Stimulated activated CD8-positive, alpha-beta memory T cell treated with anti-CD3 and anti-CD28 coated beads, Interleukin-2, amount 100 ng/mL, for 1 hour (primary cell): ENCODE measurements around the gene PKHD1.

ENCODE experiments used
- DNase-seq, 2 donors: peaks; one replicate each; pipeline ENCODE4 v3.0.0-alpha.2; 2020; ENCODE audit warnings: low read depth in 2 of 2

The PKHD1 gene

DNA sequence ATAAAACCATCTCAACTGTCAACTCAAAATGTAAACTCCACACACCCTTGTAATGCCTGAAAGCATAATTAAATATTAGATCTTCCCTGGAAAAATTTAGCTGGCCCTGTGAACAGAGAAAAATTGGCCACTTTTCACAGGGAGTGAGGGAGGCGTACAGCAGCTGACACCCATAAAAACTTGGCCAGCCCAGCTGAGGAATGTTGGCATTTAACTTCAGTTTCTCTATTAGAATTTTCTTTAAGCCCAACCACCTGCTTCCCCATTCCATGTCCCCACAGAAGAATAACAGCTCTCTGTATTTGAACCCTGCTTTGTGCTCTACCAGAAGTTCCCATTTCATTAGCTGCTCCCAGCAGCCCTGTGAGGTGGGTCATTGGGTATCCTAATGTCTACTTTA is 41.0 kb downstream of the PKHD1 start:
- DNase-seq = no peak

DNA sequence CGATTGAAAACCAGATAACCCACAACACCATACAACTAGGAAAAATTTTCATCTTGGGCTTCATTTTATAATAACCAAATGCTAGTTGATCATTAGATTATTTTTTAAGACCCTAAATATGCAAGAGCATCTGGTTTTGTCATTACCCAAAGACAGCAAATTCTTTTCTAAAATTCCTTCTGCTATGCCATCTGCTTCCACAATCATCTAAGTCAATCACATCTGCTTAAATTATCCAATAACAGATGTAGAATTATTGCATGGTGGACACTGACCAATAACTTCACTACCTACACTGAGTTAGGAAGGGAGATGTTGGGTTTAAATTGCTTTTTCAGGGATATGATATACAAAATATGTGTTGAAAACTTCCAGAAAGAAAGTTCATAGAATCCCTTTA is 41.9 kb downstream of the PKHD1 start:
- no peak for DNase-seq

DNA sequence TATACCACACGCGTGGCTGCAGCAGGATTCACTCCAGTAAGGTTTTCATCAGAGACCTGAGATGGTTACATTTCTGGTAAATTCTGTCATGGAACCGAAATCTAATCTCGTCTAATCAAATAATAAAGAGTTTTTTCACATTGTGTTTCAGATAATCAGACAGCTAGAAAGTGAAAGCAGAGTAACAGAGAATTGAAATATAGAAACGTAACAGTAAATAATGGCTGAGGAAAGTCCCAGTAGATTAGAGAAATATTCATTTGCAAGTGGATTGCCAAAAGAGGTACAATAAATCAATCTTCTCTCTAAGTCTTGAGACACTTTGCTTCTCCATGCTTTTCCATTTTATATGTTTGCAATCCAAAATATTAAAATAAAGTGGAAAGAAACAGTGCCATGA is 42.4 kb downstream of the PKHD1 start:
- DNase-seq = no peak

DNA sequence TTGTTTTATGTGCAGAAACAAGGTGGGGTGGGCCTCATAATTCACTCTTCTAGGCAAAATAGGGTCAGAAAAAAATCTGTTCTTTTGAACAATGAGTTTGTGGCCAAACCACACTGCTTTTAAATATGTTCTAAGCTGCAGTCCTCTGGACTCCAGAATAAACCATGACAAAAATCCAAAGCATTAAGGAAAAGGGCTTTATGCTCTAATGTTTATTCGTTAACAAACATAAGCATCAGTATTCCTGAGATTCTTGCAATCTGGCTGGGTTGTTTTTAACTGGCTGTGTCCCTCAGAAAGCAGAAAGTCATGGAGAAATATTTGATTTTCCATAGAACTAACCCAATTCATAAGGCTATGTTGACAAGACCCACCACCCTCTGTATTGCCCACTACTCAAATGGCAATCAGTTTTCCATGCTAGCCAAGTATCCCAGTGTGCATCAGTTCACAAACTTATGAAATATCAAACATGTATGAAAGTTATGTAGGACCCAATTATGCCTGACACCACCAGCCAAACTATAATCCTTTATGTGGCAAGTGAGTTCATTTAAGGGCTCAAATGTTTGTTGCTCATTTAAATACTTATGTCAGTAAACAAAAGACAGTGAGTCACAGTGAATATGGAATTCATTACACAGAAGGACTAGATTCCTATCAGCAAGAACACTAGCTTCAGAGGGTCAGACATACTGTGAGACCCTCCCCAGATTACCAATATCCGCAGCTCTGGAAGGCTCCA is 45.1 kb downstream of the PKHD1 start:
- no peak for DNase-seq

DNA sequence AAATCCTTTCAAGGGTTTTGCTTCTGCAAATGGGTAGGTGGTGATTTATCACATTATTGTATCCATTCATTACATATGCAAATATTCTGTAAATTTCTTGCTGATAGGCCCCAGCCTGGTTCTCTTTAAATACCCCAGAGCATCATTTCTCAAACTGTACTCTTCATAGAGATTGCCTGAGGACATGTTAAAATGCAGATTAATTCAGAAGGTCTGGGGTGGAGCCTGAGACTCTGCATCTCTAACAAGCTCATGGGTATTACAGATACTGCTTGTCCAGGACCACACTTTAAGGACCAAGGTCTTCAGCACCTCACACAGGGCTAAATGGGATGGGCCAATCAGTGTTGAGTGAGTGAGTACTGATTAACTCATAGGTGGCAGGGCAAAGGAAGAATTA is 46.3 kb downstream of the PKHD1 start:
- DNase-seq = no peak

DNA sequence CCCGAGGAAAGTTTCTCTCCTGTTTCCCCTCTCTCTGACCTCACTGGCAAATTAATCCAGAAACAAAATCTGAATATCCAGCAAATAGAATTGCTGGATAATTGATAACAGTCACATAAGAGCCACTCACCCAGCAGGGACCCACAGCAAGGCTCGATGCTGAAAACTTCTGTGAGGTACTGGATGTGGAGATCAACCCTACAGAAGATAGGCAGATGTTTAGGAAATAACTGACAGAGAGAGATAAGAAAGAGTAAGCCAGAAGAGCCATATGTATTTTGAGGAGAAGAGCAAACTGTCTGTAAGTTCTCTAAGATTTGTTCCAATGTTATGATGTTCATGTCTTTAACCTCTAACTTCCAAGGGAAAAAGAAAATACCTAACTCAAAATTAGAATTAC is 59.7 kb downstream of the PKHD1 start:
- no peak for DNase-seq

DNA sequence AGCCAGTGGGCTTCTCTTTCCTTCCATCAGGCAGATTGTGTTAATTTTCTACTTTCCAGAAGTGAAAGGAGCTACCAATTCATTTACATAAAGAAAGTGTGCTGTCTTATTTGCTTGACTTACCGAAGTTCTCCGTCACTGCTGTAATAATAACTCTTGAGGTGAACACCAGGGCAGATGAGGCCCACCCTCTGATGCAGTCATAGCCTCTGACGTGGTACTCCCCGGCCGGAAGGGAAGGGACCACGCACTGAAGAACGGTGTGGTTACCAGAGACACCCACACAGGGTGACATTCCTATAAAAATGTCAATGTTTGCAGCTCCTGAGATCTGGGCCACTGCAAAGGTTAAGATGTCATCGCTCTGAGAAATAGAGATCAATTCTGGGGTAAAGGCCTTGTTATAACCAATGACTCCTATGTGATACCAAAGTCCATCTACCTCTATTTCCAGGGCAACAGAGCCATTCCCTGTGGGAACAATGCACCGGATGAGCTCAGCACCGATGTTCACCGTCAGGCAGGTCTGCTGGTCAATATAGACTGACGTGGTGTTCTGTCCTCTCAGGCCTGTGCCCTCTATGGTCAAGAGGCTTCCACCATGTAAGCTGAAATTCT is 62.9 kb downstream of the PKHD1 start:
- no peak for DNase-seq

DNA sequence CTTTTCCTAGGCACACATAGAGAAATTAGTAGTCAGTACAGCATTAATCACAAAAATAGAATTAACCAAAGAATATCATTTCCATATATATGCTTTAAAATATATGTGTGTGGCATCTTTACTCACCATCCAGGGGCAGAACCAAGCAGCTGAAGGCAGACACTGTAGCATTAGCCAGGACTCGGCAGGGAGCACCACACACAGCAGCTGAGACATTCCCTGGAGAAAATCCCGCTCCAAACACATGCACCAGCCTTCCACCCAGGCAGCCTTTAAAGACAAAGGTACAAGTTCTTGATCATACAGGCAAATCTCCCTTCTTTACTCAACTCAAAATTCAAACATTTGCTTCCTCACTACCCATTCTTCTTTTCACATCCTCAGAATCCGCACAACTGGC is 64.7 kb downstream of the PKHD1 start:
- DNase-seq = no peak

DNA sequence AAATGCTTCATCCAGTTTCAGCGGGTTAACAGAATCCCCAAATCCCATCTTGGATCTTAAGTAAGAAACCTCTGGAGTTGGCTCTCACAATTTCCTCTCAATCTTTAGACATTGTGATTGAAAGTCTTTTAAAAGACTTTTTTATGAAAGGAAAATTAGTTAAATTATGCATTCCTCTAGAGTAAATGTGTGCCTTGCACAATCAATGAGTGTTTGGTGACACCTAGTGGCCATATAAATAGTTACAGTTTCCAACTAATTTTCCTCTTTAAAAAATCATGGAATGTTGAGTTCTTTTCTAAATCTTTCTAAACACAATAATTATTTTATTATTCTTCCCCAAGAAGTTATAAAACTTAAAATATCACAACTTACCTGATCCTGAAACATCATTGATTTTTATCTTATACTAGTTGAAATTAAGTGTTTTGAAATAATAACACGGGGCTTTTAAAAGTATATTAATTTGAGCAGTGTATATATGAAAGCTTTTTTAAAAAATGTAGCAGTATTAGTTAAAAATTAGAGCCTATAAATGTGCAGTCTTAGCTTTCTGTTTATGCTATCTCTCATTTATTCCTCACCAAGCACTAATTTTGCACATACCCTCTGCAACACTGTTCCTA is 66.4 kb downstream of the PKHD1 start:
- DNase-seq = no peak

DNA sequence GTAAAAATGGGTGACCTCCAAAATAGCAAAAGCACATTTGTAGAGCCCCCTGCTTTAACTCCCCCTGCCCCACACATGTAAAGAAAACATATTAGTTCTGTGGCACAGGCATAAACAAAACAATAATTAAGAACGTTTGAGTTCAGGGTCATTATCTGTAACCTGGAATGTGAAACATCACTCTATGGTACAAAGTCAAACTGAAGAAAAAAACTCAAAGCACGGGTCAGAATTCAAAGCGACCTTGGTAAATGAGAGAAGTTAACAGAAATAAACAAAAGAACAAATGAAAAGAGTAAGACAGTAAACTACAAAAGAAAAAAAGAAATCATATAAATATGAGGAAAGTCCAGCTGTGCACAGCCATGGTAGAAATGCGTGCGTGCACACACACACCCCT is 67.5 kb downstream of the PKHD1 start:
- DNase-seq = no peak

DNA sequence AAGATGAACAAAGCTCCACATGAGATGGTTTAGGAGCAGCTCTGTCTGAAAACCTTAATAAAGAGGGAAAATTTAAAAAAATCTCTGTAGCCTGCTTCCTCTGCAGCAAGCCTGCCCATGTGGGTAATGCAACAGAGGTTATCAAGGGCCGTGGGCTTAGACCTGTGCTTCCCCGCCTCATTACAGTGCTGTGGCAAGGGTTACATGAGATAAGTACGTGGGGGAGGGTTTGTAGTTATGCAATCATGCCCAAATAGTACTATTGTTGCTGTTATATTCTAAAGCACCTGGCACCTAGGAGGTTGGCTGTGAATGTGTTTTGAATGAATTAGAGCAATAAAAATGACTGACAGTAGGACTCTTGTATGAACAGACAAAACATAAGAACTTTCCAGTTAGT is 68.3 kb downstream of the PKHD1 start:
- DNase-seq = no peak

DNA sequence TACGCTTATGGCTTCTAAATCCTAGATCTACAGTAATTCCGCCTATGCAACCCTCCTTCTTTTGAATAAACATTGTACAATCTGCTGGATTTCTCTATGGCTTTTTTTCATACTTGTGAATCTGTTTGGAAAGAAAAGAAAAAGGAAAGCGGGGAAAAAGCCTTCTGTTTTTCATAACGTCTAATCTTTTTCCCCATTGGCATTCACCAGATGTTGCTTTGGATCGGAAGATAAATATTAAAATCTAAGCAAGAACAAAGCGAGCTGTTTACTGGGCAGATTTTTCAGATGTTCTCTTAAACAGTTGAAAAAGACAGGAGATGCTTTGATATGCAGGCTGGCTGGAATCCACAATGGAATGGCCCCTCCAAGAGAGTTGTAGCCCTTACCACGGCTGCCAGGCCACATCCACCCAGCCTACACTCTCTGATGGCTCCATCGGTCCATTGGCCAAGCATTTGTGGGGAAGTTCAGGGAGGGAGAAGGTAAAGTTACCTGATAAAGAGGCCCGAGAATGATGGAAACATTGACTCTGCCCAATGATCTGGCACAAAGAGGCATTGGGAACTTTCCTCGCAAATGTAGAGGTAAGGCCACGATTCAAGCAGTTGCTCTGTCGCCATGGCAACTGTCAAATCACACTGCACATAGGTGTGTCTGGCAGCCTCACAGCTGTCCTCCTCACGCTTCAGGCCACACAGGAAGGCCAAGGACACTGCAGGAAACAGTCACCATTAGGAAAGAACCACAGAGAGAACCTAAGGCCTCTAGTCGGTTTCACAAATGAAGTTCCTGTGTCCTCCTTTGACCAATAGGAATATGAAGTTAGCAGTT is 70.3 kb downstream of the PKHD1 start:
- no peak for DNase-seq

DNA sequence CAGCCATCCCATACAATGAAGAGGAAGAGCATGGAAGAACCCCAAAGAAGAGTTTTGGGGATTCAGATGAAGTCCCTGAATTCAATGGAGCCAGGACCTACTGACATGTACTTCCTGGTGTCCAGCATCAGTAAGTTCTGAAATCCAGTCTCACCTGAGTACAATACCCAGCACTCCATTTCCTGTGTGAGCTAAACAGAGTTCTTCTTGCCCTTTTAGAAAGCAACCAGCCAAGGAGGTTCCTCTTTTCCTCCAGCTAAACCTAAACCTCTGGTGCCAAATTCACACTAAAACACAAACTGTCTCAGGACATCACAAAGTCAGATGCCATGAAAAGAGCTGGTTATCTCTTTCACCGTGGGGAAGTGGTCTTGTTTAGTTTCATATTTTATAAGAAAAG is 71.5 kb downstream of the PKHD1 start:
- DNase-seq = no peak

DNA sequence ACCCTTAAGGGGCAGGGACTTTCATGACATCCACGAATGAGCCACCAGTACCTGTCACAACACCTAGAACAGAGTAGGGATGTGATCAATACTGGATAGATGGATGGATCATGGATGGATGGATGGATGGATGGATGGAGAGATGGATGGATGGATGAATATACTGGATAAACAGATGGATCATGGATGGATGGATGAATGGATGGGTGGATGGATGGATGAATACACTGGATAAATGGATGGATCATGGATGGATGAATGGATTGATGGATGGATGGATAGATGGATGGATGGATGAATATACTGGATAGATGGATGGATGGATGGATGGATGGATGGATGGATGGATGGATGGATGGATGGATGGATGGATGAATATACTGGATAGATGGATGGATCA is 73.0 kb downstream of the PKHD1 start:
- no peak for DNase-seq

DNA sequence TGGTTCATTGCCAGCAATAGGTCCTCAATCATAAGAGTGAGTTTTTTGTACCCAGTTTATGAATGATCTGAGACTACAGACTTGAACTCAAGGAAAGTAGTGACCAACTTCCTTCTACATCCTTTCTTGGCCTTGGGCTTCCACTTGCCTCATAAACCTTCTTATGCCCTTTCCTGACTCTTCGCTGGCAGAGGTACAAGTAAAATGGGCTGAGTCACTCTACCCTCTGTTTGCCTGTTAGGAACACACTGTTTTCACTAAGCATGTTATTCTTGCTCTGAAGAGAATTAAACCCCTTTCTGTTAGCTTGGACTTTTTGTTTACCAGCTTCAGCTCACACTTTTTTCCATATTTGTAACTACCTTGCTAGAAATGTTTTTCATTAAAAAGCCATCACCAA is 74.4 kb downstream of the PKHD1 start:
- no peak for DNase-seq

DNA sequence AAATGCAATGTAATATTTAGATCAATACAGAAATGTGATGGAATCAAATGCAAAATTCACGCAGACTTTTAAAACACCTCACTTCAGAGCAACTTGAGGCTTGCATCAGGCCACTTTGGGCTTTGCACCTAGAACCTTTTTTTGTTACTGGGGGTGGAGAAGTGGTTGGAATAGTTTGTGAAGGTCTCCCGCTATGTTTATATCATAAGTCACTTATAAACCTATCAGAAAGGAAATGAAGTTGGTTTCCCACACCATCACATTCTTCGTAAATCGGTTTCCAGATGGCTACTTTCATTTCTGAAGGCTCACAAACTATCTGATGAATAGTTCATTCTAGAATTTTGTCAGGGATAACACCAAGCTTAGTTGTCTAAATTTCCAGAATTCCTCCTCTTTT is 74.8 kb downstream of the PKHD1 start:
- DNase-seq = no peak

DNA sequence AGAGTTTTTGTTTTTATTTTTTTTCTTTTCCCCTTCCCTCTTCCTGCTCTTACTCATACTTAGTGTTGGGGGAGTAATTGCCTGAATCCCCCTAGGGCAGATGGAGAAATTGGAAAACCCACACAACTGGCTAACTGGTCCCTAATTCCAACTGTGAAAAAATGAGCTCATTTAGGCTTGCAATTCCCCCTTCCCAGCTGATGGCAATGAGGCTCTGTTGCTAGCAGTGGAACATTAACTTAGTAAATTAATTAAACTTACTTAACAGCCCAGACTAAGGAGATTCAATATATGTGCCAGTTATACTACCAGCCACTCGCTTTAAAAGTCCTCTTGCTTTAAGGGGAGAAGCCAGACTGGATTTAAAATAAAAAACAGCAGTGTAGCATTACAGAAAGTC is 76.6 kb downstream of the PKHD1 start:
- DNase-seq = no peak

DNA sequence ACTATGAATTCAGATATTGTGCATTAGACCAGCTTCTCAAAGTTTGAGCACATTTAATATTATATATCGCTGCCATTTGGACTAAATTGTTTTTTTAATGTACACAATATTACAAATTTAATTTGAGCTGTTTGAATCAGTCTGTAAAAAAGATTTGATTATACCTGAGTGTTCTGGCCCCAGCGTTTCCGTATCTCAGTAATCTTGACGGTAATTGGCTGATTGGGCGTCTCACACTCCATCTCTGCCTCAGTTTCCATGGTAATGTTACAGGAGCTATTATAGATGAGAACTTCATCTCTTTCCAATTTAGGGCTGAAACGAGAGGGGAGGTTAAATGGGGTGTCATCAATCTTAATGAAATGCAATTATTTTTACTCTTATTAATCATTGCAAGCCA is 77.3 kb downstream of the PKHD1 start:
- DNase-seq = no peak

DNA sequence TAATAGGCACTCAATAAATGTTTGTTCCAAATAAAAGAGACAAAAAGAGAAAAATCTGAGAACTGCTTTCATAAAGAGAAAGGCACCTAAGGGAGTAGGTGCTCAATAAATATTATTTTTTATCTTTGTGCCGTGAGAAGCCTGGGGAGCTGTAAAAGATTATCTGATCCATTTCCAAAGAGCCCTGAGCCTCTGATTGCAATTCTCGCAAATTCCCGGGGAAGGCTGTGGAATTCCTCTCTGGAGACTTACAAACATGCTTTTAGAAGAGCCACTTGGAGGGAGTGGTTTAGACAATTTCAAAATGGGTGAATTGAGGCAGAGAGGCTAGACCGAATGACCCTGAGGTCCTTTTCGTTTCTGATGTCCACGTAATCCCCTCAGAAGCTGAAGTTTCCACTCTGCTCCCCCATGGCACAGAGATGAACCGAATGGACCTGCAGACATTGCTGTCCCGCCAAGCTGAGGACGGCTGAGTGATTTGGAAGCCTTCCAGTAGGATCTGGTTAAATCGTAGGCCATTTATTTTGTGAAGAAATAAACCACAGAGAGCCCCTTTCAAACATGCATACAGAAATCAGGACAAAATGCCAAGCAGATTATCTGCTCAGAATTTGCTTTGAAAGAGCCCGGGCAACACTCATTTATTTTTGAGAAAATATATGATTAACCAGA is 77.8 kb downstream of the PKHD1 start:
- no peak for DNase-seq

DNA sequence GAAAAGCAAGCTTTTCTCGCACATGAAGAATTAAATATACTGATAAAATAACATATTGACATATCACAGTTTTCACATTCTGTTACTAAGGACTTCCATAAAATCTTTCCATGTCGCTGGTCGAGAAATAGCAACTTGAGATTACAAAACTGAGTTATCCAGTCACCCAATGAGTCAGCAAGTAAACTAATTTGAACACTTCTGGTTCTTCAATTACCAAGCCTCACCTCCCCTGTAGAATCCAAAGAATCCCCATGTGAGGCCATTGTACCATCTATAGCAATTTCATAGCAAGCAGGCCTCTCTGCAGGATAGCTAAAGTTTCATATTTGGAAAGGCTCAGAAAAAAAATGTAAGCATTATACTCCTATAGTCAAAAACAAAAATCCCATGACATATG is 87.3 kb downstream of the PKHD1 start:
- DNase-seq = no peak

DNA sequence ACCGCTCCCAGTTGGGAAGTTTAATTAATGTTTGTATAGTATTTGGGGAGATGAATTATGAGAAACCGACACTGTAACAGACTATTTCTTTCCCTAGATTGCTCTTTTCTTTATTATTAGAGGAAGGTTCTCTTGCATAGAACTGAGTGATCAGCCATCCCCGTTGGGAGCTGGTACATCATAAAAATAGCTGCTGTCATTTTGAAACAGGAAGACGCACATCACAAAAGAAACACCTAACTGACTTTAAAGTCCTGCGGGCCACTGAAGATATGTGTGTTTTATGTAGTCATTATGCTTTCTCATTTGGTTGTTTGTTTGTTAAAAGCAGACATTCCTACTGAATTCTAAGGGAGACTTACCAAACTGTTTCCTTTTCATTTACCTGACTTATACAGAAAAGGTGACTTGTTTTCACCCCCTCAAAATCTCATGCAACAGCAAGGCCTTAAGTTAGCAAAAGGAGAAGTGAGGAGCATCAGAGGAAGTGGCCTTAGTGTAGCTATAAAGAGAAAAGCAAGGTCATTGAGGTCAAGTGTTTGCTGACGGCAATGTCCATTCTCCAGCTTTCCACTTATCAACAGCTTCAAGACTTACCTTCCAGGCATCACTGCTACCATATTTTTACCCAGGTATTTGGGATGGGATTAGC is 91.0 kb downstream of the PKHD1 start:
- no peak for DNase-seq
